ENCODE measurements around the gene ADPGK.

The ADPGK gene

DNA sequence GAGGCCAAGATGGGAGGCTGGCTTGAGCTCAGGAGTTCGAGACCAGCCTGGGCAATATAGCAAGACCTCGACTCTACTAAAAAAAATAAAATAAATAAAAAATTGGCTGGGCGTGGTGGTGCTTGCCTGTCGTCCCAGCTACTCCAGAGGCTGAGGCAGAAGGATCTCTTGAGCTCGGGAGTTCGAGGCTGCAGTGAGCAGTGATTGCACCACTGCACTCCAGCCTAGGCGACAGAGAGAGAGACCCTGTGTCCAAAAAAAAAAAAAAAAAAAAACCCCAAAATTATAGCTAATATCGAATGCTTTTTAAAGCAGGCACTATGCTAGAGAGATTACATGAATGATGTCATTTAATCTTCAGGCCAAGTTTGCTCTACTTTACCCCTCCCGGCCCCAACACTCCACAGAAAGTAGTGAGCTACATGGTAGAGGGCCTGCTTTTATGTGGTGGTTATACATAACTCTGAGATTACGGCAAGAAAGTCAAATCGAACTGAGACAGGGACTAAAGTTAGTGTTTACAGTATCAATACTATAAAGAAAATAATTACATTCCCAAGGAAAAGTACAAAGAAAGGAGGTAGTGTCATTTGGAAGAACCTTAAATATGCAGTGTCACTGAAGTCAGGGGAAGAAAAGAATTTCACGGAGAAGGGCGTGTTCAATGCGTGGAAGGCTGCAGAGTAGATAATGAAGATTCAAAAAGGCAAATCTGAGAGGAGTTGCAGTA lies 1.1 kb downstream of the ADPGK start:
- H3K9ac ChIP-seq (ENCODE audit: insufficient read length, low read depth) = peak overlapping the region; percentile 98
- peaks cover 35% of the 10 kb centered on the region for H3K36me3 ChIP-seq (ENCODE audit: insufficient read depth, insufficient read length, low read length)
- H3K27me3 ChIP-seq (ENCODE audit: insufficient read depth, insufficient read length) = no peaks in the 10 kb centered on the region
- H3K4me1 ChIP-seq (ENCODE audit: insufficient read depth, insufficient read length) = peaks cover 2% of the 10 kb centered on the region
- peak overlapping the region; percentile 94 for H3K4me3 ChIP-seq (ENCODE audit: insufficient read length, low read depth)
- TF ChIP-seq ZNF274 (IDR thresholded peaks at IDR 0.05; ENCODE audit: low read depth, low read length) (no peak), SUZ12 (IDR thresholded peaks at IDR 0.05; ENCODE audit: extremely low read depth, insufficient read depth, insufficient read length) (no peak), YY1 (IDR thresholded peaks at IDR 0.05; ENCODE audit: insufficient read depth, insufficient read length) (no peak)
- no peak for DNase-seq (ENCODE audit: low read depth, low spot score)
- H3K9me3 ChIP-seq (ENCODE audit: insufficient read depth, low read length) = no peaks in the 10 kb centered on the region

DNA sequence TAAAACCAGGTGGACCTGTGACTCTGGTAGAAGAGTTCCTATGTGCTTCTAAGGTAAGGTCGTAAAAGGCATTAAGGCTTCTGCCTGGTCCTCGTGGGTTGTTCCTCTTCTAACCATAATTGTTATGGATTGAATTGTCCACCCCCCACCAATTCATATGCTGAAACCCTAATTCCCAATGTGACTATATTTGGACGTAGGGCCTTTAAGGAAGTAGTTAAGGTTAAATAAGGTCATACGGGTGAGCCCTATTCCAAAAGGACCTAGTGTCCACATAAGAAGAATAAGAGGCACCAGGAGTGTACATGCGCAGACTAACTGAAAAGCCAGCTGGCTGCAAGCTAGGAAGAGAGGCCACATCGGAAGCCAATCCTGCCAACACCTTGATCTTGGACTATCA lies 1.9 kb downstream of the ADPGK start:
- H3K27me3 ChIP-seq (ENCODE audit: insufficient read depth, insufficient read length) = no peaks in the 10 kb centered on the region
- H3K4me1 ChIP-seq (ENCODE audit: insufficient read depth, insufficient read length) = peaks cover 2% of the 10 kb centered on the region
- TF ChIP-seq SUZ12 (IDR thresholded peaks at IDR 0.05; ENCODE audit: extremely low read depth, insufficient read depth, insufficient read length) (no peak), YY1 (IDR thresholded peaks at IDR 0.05; ENCODE audit: insufficient read depth, insufficient read length) (no peak), ZNF274 (IDR thresholded peaks at IDR 0.05; ENCODE audit: low read depth, low read length) (no peak)
- DNase-seq (ENCODE audit: low read depth, low spot score) = no peak
- no peak overlapping the region for H3K4me3 ChIP-seq (ENCODE audit: insufficient read length, low read depth)
- peaks cover 39% of the 10 kb centered on the region for H3K36me3 ChIP-seq (ENCODE audit: insufficient read depth, insufficient read length, low read length)
- H3K9me3 ChIP-seq (ENCODE audit: insufficient read depth, low read length) = no peaks in the 10 kb centered on the region
- no peak overlapping the region for H3K9ac ChIP-seq (ENCODE audit: insufficient read length, low read depth)

DNA sequence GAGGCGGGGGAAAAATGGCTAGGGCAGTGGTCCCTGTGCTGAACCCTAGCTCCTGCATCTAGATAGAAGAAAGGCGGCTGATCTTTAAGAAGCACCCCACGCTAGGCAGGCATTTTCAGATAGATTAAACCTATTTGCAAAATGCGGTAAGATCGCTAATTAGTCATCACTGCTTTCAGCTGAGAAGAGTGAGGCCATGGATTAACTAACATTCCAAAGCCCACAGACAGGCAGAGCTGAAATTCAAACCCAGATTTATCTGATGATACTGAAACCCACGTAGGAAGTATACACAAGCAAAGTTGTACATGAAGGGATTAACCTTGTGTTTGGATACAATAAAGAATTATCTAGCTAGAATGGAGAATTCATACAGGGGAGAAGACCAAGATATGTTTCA lies 4.8 kb downstream of the ADPGK start:
- TF ChIP-seq ZNF274 (IDR thresholded peaks at IDR 0.05; ENCODE audit: low read depth, low read length) (no peak), SUZ12 (IDR thresholded peaks at IDR 0.05; ENCODE audit: extremely low read depth, insufficient read depth, insufficient read length) (no peak), YY1 (IDR thresholded peaks at IDR 0.05; ENCODE audit: insufficient read depth, insufficient read length) (no peak)
- no peak for DNase-seq (ENCODE audit: low read depth, low spot score)
- Histone ChIP-seq H3K4me3 (ENCODE audit: insufficient read length, low read depth) (no peak overlapping the region), H3K9ac (ENCODE audit: insufficient read length, low read depth) (no peak overlapping the region), H3K27me3 (ENCODE audit: insufficient read depth, insufficient read length) (no peaks in the 10 kb centered on the region), H3K9me3 (ENCODE audit: insufficient read depth, low read length) (no peaks in the 10 kb centered on the region), H3K36me3 (ENCODE audit: insufficient read depth, insufficient read length, low read length) (peaks cover 58% of the 10 kb centered on the region), H3K4me1 (ENCODE audit: insufficient read depth, insufficient read length) (no peaks in the 10 kb centered on the region)

DNA sequence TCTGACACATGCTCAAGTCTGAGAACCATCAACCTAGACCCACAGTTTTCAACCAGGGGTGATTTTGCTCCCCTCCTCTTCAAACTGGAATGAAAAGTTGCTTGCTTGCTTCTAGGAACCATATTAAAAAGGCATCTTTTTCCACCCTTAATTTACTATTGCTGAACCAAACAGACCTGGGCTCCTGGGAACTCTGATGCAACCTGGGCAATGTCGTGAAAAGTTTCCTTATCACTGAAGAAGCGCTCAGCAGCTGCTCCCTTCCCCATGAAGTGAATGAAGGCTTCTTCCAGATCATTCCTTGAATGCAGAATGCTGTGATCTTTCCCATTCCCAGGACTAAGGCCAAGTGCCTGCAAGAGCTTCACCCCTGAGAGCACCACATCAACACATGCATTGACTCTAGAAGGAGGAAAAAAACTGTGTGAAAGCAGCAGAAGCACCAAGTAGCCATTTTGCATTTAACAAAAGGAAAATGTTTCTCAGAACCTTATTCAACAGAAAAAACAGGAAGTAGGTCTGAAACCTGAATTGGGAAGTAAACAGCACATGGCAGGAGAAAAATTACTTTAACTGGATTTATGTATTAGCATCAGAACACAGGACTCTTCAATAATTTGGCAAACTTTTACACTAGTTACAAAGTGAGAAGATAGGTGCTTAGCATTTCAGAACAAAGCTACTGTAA lies 8.7 kb downstream of the ADPGK start:
- Histone ChIP-seq H3K9ac (ENCODE audit: insufficient read length, low read depth) (no peak overlapping the region), H3K36me3 (ENCODE audit: insufficient read depth, insufficient read length, low read length) (peaks cover 74% of the 10 kb centered on the region), H3K9me3 (ENCODE audit: insufficient read depth, low read length) (no peaks in the 10 kb centered on the region), H3K4me1 (ENCODE audit: insufficient read depth, insufficient read length) (no peaks in the 10 kb centered on the region), H3K4me3 (ENCODE audit: insufficient read length, low read depth) (no peak overlapping the region), H3K27me3 (ENCODE audit: insufficient read depth, insufficient read length) (no peaks in the 10 kb centered on the region)
- DNase-seq (ENCODE audit: low read depth, low spot score) = no peak
- TF ChIP-seq ZNF274 (IDR thresholded peaks at IDR 0.05; ENCODE audit: low read depth, low read length) (no peak), SUZ12 (IDR thresholded peaks at IDR 0.05; ENCODE audit: extremely low read depth, insufficient read depth, insufficient read length) (no peak), YY1 (IDR thresholded peaks at IDR 0.05; ENCODE audit: insufficient read depth, insufficient read length) (no peak)

GRCh38 chr15:72771329-72771725 lies 12.2 kb downstream of the ADPGK start:
- Histone ChIP-seq H3K9me3 (ENCODE audit: insufficient read depth, low read length) (peaks cover 22% of the 10 kb centered on the region), H3K9ac (ENCODE audit: insufficient read length, low read depth) (no peak overlapping the region), H3K27me3 (ENCODE audit: insufficient read depth, insufficient read length) (no peaks in the 10 kb centered on the region), H3K4me1 (ENCODE audit: insufficient read depth, insufficient read length) (no peaks in the 10 kb centered on the region), H3K36me3 (ENCODE audit: insufficient read depth, insufficient read length, low read length) (peaks cover 82% of the 10 kb centered on the region), H3K4me3 (ENCODE audit: insufficient read length, low read depth) (no peak overlapping the region)
- no peak for TF ChIP-seq ZNF274 (IDR thresholded peaks at IDR 0.05; ENCODE audit: low read depth, low read length)
- no peak for TF ChIP-seq YY1 (IDR thresholded peaks at IDR 0.05; ENCODE audit: insufficient read depth, insufficient read length)
- TF ChIP-seq SUZ12 (IDR thresholded peaks at IDR 0.05; ENCODE audit: extremely low read depth, insufficient read depth, insufficient read length) = no peak
- no peak for DNase-seq (ENCODE audit: low read depth, low spot score)

DNA sequence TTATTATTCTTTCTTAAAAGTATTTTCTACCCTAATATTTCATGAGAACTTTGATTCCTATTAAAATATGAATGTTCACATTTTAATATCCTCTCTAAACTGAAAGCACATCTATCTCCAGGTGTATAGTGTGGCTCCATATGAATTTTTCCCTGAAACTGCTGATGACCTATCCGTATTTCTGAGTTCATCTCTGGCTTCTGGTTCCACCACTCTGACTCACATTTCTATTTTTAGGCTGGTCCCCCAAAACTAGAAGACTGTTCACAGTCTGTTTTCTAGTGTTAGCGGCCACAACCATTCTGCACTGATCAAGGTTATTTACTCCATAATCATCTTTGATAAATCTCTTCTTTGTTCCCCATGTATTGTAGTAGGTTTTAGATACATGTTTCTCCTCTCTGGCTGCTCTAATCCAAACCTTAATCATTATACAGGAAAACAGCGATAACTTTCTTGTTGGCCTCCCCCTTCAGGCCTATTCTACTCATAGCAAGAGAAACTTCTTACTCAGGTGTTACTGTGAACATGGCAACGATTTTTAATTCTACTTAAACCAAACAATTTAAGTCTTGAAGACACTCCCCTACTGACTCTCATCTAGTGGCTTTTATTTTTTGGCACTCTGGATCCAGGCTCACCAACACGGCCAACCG lies 12.8 kb downstream of the ADPGK start:
- Histone ChIP-seq H3K36me3 (ENCODE audit: insufficient read depth, insufficient read length, low read length) (peaks cover 87% of the 10 kb centered on the region), H3K9ac (ENCODE audit: insufficient read length, low read depth) (no peak overlapping the region), H3K27me3 (ENCODE audit: insufficient read depth, insufficient read length) (no peaks in the 10 kb centered on the region), H3K4me1 (ENCODE audit: insufficient read depth, insufficient read length) (no peaks in the 10 kb centered on the region), H3K9me3 (ENCODE audit: insufficient read depth, low read length) (peaks cover 22% of the 10 kb centered on the region), H3K4me3 (ENCODE audit: insufficient read length, low read depth) (no peak overlapping the region)
- no peak for DNase-seq (ENCODE audit: low read depth, low spot score)
- TF ChIP-seq ZNF274 (IDR thresholded peaks at IDR 0.05; ENCODE audit: low read depth, low read length) (no peak), SUZ12 (IDR thresholded peaks at IDR 0.05; ENCODE audit: extremely low read depth, insufficient read depth, insufficient read length) (no peak), YY1 (IDR thresholded peaks at IDR 0.05; ENCODE audit: insufficient read depth, insufficient read length) (no peak)

DNA sequence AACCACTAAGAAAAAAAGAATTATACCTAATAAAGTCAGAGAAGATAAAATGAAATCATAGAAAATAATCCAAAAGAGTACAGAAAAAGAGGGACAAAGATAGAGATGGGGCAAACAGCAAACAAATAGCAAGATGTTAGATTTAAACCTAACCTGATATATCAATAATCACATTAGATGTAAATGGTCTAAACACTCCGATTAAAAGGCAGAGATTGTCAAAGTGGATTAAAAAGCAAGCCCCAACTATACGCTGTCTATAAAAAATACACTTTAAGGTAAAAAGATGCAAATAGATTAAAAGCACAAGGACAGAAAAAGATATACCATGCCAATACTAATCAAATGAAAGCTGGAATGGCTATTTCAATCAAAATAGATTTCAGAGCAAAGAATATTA lies 16.8 kb downstream of the ADPGK start:
- Histone ChIP-seq H3K4me1 (ENCODE audit: insufficient read depth, insufficient read length) (no peaks in the 10 kb centered on the region), H3K9ac (ENCODE audit: insufficient read length, low read depth) (no peak overlapping the region), H3K27me3 (ENCODE audit: insufficient read depth, insufficient read length) (no peaks in the 10 kb centered on the region), H3K4me3 (ENCODE audit: insufficient read length, low read depth) (no peak overlapping the region), H3K36me3 (ENCODE audit: insufficient read depth, insufficient read length, low read length) (peaks cover 71% of the 10 kb centered on the region), H3K9me3 (ENCODE audit: insufficient read depth, low read length) (peaks cover 22% of the 10 kb centered on the region)
- no peak for DNase-seq (ENCODE audit: low read depth, low spot score)
- TF ChIP-seq ZNF274 (IDR thresholded peaks at IDR 0.05; ENCODE audit: low read depth, low read length) (no peak), YY1 (IDR thresholded peaks at IDR 0.05; ENCODE audit: insufficient read depth, insufficient read length) (no peak), SUZ12 (IDR thresholded peaks at IDR 0.05; ENCODE audit: extremely low read depth, insufficient read depth, insufficient read length) (no peak)
